GM12874 (cell line): Measurements from ENCODE around the gene POU2AF1.

Experiments
- TF ChIP-seq, protein P1 (sequence below): IDR thresholded peaks from 2 replicates; pipeline ENCODE4 v1.5.1; 2011; ENCODE audit warnings: low read depth, mild to moderate bottlenecking, control low read depth, low read length, moderate library complexity; ENCODE audit not compliant: insufficient read depth

POU2AF1 gene

DNA sequence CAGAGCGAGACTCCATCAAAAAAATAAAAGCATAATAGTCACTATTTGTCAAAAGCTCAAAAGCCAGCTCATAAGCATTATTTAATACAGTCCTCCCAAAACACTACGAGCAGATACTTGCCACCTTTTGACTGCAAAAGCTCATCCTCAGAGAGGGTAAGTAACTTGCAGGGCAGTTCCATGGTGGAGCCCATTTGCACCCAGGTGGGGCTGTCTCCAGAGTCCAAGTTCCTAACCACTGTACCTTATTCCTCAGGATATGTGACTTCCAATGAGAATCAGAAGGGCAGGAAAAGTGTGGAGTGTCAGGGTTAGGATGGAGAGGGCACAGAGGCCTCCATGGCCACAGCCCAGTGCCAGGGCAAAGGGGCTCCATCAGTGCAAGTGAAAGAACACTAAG lies 28.6 kb upstream of the POU2AF1 start:
- TF ChIP-seq, protein P1, sequence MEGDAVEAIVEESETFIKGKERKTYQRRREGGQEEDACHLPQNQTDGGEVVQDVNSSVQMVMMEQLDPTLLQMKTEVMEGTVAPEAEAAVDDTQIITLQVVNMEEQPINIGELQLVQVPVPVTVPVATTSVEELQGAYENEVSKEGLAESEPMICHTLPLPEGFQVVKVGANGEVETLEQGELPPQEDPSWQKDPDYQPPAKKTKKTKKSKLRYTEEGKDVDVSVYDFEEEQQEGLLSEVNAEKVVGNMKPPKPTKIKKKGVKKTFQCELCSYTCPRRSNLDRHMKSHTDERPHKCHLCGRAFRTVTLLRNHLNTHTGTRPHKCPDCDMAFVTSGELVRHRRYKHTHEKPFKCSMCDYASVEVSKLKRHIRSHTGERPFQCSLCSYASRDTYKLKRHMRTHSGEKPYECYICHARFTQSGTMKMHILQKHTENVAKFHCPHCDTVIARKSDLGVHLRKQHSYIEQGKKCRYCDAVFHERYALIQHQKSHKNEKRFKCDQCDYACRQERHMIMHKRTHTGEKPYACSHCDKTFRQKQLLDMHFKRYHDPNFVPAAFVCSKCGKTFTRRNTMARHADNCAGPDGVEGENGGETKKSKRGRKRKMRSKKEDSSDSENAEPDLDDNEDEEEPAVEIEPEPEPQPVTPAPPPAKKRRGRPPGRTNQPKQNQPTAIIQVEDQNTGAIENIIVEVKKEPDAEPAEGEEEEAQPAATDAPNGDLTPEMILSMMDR = no peak

DNA sequence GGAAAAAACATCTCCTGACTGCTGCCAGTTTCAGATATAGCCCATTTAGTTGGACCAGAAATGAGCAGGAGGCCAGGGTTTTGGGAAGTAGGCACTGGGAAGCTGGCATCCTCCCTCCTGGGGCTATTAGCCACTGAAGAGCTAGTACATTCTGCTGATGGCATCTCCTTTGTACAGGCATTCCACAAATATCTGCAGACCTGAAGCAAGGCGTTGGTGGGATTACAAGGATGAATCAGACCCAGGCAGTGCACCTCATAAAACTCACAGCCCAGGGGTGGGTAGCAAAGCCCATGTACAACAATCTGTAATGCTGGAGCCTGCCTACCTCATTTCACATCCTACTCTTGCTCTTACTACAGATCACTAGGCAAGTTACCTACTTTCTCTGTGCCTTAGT lies 27.5 kb upstream of the POU2AF1 start:
- TF ChIP-seq, protein P1 = no peak

DNA sequence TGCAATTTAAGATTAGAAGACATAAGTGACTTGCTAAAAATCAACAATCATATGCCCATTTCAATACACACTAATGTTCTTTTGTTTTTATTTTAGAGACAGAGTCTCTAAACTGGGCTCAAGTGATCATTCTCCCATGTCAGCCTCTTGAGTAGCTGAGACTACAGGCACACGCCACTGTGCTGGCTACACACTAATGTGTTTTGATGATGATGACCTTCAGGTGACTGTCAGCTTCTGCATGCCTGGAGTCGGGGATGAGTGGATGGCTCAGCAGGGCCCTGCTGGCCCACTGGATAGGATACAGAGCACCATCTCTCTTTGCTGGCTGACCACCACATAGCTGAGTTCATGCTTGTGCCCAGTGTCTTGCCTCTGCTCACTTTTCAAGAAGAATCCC lies 27.0 kb upstream of the POU2AF1 start:
- TF ChIP-seq, protein P1 = no peak

DNA sequence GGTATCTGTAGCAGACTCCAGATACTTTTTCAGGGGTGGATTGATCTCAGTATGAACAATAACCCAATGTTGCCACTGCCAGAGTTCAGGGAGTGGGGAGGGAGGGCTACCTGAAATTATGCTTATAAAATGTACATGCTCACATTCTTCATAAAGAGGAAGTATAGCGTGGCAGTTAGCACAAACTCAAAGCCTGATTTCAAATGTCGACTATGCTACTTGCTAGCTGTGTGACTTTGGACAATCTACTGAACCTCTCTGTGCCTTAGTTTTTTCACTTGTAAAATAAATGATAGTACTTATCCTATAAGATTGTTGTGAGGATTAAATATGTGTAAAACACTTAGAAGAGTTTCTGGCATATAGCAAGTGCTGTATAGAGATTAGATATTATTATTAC lies 26.5 kb upstream of the POU2AF1 start:
- TF ChIP-seq, protein P1 = no peak

DNA sequence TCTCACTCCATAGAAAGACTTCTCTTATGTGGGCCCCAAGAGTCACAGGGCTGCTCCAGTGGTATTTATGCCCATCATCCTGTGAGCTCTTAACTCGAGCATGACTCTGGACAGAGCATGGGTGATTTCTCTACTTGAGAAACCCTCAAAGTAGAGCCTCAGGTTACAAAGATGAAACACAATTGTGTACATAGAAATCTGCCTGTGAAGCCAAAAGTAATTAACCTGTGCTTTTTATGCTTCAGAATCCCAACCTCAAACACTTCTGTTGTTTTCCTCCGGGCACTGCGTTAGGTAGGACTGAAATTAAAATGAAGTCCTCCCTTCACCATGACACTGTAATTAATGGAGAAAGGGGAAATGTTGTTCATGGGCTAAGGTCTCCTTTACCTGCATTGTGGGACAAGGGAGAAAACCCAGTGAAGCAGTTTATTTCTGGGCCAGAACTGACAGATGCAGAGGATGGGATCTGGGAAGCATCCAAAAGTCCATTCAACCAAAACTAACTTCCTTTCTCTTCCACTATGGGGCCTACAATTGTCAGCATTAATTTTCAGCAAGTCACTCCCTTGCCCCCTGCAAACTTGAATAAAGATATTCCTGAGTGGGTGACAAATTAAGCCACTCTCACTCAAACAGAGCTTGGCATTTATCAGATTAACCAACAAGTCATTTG lies 24.1 kb upstream of the POU2AF1 start:
- TF ChIP-seq, protein P1 = no peak

DNA sequence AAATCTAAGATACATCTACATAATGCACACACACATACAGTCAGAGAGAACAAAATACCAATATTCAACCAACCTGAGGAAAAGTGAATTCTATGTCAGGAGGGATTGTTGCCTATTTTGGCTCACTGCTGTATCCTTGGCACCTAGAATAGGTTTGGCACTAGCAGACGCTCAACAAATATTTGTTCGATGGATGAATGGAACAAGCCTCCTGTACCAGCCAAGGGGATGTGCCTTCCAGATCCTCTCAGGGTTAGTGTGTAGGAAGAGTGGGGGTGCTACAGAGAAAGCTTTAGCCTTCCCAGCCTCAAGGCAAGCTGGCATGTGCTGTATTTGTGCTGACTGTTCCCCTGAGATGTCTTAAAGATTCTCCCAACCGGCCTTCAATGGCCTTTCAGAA lies 23.3 kb upstream of the POU2AF1 start:
- TF ChIP-seq, protein P1 = no peak

DNA sequence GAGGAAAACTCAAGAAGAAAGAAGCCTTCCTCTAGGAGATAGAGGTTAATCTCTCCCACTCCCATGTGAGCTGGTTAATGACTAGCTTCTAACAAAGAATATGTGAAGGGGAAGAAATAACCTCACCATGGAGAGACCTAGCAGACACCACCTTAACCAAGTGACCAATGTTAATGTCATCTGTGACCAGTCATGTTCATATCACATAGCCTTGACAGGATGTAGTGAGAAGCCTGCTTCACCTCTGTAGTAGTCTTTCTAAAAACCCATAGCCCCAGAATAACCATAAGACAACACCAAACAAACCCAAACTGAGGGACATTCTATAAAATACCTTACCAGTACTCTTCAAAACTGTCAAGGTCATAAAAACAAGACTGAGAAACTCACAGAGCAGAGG lies 21.5 kb upstream of the POU2AF1 start:
- TF ChIP-seq, protein P1 = no peak
